ENCODE results near the gene NFKBIE. TPM values are rescaled to one million over a fixed set of nuclear protein-coding genes. Genes with fewer than 3 reads are reported as not detected.
A peak's percentile ranks its signal among the peaks of the same experiment; 100 is the strongest.

The NFKBIE gene
- total and polyA plus RNA-seq, 2 of the 13 experiments (the other 11 are each of a cell fraction or from before 2014, with no cell fraction given): 6.7 to 14.5 TPM

- peak; percentile 98 for TF ChIP-seq ZNF639 (CRISPR knock-in tag; conservative IDR thresholded peaks at IDR 0.05)
- no peak for TF ChIP-seq SRF (IDR thresholded peaks at IDR 0.05; ENCODE audit: low read depth, low read length)
- TF ChIP-seq ZNF605 (CRISPR knock-in tag; IDR thresholded peaks at IDR 0.05): peak; percentile 96
- peak; percentile 69; the same call in 1 of the 2 replicates for TF ChIP-seq E2F5 (CRISPR knock-in tag; conservative IDR thresholded peaks at IDR 0.05)
- peak; percentile 95 for TF ChIP-seq BHLHE40 (IDR thresholded peaks at IDR 0.05; ENCODE audit: low read length)
- TF ChIP-seq ZNF503 (CRISPR knock-in tag; IDR thresholded peaks at IDR 0.05): peak; percentile 62; the same call in 1 of the 2 replicates
- TF ChIP-seq SATB2 (CRISPR knock-in tag; IDR thresholded peaks at IDR 0.05): no peak; the same call in 1 of the 2 replicates
- TF ChIP-seq ZNF33B (CRISPR knock-in tag; IDR thresholded peaks at IDR 0.05): peak; percentile 89; the same call in 1 of the 2 replicates
- peak; percentile 85; the same call in 1 of the 2 replicates for TF ChIP-seq ZNF841 (CRISPR knock-in tag; IDR thresholded peaks at IDR 0.05; ENCODE audit: borderline replicate concordance)
- TF ChIP-seq ZNF687 (CRISPR knock-in tag; IDR thresholded peaks at IDR 0.05): peak; percentile 94
- TF ChIP-seq ETV5 (CRISPR knock-in tag; IDR thresholded peaks at IDR 0.05; ENCODE audit: borderline replicate concordance): peak; percentile 59
- peak; percentile 13; the same call in 1 of the 2 replicates for TF ChIP-seq NCOR1 (IDR thresholded peaks at IDR 0.05; ENCODE audit: borderline replicate concordance, low read length)
- TF ChIP-seq ZNF317 (CRISPR knock-in tag; IDR thresholded peaks at IDR 0.05): no peak
- TF ChIP-seq HOXA7 (CRISPR knock-in tag; IDR thresholded peaks at IDR 0.05): no peak
- peak in 1 of 2 experiments; percentile 32; a peak in 1 of 4 replicates for TF ChIP-seq NR2F1 (CRISPR knock-in tag; IDR thresholded peaks at IDR 0.05)
- no peak for TF ChIP-seq PHF5A (CRISPR knock-in tag; IDR thresholded peaks at IDR 0.05; ENCODE audit: low read depth, unreplicated experiment)
- TF ChIP-seq SYNCRIP (IDR thresholded peaks at IDR 0.05; ENCODE audit: insufficient read depth, low read depth, low read length): no peak
Measured at GRCh38 chr6:44257025-44257752, 8.2 kb downstream of the NFKBIE start, which contains the start of gene SLC35B2 (continued).

Measured in HepG2 (cell line).